HG03097 (cell line): Measurements from ENCODE around the gene MTMR3.

Experiments
- ATAC-seq: cut with Tn5 transposase; IDR thresholded peaks from one replicate; pipeline ENCODE4 v1.9.1; 2021; ENCODE audit not compliant: unreplicated experiment, low FRiP score

MTMR3 gene

DNA sequence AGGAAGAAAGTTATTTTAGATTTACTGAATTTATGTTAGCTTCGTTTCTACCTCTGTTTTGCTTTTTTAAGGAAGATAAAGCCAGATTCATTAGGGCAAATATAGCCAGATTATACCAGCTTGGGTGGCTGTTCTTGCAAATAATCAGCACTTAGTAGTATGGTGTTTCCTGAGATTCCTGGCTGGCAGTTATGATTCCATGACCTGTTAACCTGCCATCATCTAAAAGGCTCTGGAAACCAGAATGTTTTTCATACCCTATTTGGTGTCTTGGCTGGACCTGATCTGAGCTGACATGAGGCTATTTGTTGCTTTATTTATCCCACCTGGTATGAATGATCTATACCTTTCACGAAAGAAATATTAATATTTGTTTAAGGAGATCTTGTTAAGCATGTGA lies 114.5 kb downstream of the MTMR3 start:
- ATAC-seq: no peak

DNA sequence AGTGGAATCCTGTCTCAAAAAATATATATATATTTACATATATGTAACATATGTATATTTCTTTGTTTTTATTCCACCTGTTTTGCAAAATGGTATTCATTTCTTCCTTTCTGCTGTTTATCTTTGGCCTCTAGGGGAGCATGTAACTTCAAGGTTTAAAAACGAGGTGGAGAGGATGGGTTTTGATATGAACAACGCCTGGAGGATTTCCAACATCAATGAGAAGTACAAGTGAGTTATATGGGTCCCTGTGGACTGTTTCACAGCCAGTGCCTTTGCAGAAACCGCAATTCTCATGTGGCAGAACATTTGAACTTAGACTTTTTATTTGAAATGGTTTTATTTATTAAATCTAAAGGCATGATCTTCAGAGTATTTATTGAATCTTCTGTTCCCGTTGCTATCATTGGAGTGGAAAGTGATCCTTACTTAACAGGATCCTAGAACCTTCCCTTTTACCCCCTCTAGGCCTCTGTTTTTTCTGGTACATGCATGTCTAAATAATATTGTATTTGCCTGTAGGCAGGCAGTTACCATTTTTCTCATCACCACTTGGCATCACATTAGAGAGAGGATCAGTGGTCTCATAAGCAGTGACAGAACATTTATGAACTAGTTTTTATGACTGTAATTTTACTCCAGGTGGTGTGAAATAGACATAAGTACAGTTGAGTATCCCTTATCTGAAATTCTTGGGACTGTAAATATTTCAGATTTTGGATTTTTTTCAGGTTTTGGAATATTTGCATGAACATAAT lies 115.8 kb downstream of the MTMR3 start:
- ATAC-seq: no peak

DNA sequence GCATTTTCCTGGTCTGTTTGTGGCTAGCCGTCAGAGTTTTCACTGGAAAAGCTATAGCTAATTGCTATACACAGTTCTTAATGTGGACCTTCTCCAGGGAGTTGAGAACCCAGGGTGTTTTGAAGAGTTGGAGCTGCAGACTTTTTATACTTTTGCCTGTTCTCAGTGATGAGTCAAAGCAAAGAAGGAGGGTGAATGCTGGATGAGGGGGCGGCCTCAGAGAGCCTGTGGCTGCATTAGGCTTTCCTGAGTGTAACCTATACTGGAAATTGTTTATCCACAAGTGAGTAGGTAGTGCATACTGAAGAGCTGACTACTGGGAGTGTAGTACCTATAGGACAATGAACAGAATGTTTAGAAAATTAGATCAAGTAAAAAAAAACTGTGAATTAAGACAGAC lies 117.6 kb downstream of the MTMR3 start:
- ATAC-seq: no peak

DNA sequence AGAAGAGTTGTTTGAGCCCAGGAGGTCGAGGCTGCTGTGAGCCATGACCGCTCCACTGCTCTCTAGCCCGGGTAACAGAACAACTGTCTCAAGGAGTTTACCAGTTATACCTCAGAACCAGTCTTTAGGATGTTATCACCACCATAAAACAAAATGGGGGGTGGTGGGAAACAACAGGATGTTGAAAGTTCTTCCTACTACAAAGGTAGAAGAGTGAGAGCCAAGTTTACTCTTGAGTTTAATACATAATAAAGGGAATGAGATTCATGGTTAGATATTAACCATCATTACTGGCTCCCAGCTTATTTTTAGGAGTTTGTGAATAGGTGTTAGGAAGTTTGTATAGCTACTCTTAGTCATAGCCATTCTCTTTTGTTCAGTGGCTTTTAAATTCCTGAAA lies 118.5 kb downstream of the MTMR3 start:
- ATAC-seq: no peak

DNA sequence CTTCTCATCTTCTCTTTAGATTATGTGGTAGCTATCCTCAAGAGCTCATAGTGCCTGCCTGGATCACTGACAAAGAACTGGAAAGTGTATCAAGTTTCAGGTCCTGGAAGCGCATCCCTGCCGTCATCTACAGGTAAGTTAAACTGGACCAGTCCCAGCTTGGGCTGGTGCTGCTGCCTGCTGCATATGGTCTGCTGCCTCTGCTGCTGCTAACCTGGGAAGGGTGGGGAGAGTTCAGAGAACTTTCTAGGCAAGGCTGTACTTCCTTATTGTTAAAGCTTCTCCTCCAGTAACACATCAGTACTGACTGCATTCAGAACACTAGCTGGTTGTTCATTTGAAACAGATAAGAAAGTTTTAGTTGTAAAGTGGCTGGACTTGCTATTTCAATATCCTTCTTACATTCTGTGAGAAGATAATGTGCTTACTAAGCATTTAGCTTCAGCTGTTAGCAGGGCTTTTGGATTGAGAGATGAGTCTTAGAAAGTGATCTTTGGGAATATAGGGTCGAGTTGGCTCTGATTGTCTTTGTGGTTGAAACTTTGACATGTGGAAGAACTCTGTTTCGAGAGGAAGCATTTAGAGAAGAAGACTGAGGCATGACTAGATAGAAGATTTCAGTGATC lies 120.0 kb downstream of the MTMR3 start:
- ATAC-seq: no peak

DNA sequence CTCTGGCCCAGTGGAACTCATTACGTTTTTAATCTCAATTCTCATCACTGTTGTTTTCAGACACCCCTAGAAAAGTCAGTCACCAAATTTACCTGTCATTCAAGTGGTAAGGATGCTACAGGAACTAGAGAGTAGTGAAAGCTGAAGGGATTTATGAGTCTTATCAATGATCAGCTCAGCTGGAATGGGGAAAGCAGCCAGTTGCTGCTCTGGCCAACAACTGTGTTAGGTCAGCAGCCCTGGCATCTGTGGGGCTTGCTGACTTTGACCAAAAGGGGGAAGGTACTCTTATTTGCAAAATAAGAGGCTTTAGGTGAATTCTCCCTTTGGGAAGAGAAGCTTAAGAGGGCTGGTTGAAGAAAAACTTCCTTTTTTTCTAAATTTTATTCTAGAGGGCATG lies 121.1 kb downstream of the MTMR3 start:
- ATAC-seq: no peak

DNA sequence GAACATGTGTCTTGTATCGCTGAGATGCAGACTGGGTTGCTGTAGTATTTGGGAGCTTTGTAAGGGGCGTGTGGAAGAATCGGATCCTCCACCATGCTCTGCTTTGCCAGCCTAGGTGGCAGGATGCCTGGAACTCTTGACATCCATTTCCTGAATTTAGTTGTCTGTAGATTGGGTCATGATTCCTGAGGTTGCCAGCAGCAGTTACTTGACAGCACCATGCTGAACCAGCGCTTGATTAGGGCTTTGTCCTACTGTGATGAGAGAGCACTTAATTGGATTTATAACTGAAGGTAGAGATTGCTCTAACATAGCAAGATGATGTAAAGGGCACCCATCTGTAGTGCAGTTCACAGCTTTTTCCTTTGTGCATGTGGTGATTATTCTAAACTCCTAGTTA lies 121.7 kb downstream of the MTMR3 start:
- no peak for ATAC-seq

DNA sequence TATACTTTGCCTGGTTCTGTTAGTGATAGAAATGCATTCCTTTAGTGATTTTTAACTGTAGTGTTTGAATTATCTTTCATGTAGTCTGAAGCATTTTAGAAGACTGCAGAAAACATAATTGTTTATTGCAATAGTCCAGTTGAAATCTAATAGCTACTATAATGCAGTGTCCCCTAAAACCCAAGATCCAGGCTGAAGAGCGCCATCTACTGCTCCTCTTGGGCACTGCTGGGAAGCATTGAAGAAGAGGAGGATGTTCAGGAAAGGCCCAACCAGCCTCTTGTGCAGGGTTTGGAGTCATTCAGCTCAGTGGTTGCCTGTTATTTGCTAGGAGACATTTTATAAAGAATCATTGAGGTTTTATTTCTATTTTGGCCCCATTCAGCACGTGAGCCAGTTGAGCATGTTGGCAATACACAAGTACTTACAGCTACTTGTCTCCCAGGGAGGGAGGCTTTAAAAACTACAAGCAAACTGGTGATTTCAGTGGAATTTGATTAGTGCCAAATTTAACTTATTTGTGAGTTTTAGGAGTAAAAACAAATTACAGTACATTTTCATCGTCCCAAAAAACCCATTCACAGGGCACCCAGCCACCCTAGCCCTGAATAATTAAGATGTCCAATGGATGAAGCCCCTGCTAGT lies 122.4 kb downstream of the MTMR3 start:
- no peak for ATAC-seq

DNA sequence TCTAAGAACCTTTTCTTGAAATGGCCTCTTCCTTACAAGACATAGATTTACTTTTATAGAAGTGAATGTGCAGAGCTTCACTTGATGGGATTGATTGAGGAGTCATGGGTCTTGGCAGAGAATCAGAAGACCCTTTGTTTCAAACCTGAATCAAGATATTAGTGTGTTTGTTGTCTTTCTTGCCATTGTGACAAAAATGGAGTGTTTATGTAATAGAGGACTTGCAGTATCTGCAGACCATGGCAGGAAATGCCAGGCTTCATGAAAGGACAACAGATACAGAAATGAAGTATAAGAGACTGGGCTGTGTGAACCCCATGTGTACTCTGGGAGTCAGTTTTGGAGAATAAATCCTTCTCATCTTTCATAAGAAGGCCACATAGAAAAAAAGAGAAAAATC lies 124.4 kb downstream of the MTMR3 start:
- ATAC-seq: no peak

DNA sequence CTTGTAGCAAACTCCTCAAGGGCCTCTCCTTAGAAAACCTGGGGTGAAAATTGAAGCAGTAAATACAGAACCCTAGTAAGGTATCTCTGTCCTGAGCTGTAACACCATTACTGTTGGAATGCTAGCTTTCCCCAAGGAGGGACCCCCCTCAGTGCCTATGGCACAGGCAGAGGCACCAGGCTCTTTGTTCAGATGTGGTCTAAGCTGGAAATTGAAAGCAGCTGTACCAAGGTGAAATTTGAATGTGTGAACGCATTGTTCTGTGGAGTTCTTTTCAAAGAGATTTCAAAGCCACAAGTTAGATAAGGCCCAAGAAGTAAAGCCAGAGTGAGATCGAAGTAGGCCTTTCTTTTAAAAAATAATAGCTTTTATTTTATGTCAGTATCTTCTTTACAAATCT lies 125.4 kb downstream of the MTMR3 start:
- ATAC-seq: no peak

DNA sequence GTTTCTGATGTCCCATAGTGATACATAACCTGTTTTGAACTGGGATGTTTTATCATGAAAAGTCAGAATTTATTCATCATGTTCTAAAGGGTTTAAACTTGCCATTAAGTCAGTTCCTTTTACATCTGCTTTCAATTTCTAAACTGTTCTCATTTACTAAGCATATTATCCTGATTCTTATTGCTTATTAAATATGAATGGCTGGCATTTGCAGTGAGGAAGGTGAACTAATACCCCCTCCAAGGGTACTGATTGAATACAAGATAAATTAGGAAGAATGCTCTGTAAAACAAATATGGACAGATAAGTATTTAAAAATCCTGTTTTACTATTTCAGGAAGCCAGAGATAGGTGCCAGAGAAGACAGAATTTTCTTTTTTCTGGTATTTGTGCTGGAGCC lies 126.5 kb downstream of the MTMR3 start:
- ATAC-seq: no peak

DNA sequence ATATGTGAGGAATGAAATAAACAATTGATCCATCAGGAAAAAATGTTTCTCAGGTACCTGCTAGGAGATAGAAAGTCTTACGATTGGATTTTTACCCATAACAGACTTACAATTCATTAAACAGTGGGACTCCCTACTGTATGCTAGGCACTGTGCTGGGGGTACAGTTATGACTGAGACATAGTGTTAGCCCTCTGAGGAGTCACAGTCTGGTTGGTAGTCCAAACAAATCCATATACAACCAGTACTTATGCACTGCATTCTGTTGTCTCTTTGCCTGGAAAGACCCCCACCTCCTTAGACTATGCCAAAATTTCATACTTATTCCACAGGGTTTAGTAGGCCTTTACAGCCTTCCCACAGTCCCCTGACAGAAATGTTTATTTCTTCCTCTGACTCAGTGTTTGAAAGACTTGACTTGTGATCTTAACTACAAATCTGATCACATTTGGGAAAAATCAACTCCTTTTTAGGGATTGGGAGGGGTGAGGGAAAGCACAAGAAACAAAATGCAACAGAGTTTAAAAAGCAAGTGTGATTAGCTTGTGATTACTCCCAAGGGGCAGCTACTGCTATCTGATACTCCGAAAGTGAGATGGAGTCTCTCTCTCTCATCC lies 127.9 kb downstream of the MTMR3 start:
- ATAC-seq: no peak

DNA sequence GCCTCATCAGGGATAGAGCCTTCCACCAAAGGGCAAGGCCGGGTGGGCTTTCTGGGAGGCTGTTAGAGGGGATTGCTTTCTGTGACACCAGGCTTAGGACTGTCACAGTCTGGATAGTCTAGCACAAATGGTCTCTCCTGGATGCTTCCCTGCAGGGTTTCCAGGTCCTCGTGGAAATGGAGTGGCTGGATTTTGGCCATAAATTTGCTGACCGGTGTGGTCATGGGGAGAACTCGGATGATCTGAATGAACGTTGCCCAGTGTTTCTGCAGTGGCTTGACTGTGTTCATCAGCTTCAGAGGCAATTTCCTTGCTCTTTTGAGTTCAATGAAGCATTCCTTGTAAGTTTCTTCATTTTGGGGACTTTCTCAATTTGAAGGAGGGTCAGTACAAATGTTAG lies 130.2 kb downstream of the MTMR3 start:
- no peak for ATAC-seq

DNA sequence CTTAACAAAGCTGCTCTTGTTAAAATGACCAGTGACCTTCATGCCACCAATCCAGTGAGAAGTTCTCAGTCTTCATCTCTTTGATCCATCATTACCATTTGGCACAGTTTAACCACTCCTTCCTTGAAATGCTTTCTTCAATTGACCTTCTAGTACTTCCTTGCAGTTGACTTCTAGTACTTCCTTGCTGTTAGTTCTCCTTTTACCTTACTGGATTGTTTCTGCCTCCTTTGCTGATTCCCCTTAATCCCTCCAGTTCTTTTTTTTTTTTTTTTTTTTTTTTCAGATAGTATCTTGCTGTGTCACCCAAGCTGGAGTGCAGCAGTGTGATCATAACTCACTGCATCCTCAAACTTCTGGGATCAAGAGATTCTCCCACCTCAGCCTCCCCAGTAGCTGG lies 131.3 kb downstream of the MTMR3 start:
- ATAC-seq: no peak

DNA sequence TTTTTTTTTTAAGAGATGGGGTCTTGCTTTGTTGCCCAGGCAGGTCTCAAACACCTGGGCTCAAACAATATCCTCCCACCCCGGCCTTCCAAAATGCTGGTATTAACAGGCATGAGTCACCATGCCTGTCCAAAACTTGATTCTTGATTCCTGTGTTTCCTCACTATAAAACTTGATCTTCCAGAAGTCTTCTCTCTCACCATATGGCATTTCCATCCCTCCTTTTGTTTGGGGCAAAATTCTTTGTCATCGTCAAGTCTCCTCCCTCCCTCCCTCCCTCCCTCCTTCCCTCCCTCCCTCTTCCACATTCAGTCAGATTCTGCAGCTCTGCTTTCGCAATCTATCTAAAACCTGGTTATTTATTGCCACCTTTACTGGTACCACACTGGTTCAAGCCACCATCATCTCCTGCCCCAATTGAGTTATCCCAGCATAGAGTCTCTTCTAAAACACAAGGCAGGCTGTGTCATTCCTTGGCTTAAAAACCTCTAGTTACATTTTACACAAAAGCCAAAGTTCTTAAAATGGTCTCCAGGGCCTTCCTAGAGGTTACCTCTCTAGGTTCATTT lies 132.3 kb downstream of the MTMR3 start:
- ATAC-seq: no peak

DNA sequence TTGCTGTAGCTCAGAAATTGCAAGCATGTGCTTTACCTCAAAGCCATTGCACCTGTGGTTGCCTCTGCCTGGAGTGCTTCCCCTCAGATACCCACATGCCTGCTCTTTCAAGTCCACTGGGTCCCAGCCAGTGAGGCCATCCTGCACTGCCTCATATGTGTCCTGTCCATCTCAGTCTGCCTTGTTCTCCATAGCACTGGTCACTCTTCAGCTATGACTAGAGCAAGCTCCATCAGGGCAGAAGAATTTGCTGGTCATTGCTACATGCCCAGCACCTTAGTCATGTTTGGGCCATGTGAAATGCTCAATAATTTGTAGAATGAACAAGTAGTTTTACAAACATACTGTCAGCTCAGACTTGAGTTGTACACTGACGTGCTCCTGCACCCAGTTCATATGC lies 132.9 kb downstream of the MTMR3 start:
- ATAC-seq: no peak

DNA sequence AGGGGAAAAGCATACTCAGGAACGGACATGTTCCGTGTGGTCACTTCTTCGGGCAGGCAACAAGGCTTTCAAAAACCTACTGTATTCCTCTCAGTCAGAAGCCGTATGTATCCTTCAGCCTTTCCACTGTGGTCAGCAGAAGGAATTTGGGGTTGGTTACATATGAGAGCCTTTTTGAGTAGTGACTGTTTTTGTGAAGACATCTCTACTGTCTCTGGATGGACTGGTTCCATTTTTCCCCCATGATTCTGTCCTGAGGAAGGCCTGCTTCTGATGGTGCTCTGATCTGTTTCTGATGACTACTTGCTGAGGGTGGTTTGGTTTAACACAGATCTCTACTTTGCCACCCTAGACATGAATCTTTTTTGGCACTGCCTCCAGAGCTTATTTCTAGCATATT lies 133.6 kb downstream of the MTMR3 start:
- no peak for ATAC-seq

DNA sequence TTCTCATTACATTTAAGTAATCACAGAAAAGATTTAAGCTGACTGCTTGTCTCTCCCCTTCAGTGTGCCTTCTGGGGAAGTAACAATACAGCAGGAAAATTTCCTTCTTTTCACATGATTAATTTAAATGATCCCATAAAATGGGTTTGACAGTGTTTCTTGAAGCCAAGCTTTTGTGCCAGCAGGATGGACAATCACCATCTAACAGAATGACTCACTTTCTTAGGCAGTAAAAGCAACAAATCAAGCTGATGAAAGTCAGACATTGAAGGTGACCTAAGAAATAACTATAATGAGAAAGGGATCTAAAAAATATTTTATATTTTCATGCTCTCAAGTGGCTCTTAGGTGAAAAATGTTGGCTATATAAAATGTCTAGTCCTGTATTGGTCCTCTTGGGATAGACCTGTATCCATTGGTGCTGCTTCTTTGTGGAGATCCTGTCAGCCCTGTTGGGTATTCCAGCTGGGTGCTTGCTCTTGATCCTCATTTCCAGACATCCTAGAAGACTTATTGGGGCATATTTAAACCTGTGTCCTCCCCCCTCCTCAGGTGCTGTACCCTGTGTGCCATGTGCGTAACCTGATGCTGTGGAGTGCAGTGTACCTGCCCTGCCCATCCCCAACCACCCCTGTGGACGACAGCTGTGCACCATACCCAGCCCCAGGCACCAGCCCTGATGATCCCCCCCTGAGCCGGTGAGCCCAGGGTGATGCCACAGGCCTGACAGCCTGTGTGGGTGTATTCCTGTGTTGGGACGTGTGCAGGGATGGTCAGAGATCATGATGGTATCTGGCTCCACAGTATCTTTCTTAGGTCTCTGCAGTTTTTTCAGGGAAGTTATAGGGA lies 134.6 kb downstream of the MTMR3 start:
- ATAC-seq: no peak

DNA sequence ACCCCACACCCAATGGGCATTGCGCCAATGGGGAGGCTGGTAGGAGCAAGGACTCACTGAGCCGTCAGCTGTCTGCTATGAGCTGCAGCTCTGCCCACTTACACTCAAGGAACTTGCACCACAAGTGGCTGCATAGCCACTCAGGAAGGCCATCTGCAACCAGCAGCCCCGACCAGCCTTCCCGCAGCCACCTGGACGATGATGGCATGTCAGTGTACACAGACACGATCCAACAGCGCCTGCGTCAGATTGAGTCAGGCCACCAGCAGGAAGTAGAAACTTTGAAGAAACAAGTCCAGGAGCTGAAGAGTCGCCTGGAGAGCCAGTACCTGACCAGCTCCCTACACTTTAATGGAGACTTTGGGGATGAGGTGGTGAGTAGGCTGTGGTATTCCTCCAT lies 137.5 kb downstream of the MTMR3 start:
- ATAC-seq: no peak

DNA sequence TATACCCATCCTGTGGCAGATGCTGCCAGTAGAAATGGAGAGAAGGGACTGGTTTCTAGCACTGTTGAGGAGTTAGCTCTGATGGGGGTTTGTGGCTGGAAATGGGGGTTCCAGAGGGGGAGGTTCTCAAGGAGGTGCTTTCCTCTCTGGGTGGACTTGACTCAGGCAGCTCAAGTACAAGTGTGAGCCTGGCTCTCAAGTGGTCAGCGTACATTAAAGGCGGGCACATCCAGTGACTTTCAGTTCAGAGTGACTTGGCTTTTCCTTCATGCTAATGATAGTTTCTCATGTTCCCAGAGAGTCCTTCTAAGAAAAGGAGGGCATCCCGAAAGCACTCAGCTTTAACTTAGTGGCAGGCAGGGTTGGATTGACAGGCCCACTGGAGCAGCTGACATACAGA lies 138.4 kb downstream of the MTMR3 start:
- no peak for ATAC-seq
